ENCODE data around the gene CNPY4. TPM values are rescaled to one million over a fixed set of nuclear protein-coding genes. Genes with fewer than 3 reads are reported as not detected.
A peak's percentile ranks its signal among the peaks of the same experiment; 100 is the strongest.

CNPY4 gene
- total RNA-seq, 1 experiment from 2014 or later = 10.4 TPM

DNA sequence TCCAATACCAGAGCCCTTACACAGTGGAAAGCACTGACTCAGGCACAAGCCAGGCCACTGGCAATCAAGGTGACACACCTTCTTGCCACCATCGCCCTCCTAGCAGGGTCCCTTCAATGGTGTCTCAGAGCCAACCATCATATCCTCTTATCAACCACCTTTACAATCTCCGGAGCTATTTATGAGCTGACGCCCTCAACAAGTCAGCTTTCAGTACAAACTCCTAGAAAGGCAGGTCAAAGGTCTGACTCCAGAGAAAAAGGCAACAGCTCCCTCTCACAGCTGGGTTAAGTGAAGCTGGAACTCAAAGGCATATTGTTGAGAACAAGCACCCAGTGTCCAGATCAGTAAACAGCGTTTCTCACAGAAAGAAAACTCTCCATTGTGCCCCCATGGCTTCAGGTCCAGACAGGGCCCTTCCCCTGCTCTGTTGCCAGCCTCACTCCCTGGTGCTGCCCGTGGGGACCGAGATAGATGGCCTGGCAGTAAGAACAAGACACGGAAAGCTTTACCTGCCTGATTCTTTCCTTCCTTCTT, 40.3 kb upstream of the CNPY4 start:
- Mint-ChIP-seq H3K27me3 (ENCODE audit: low read depth) (no peaks in the 10 kb centered on the region; the same call in 1 of the 2 replicates), H3K9me3 (peaks cover 29 to 55% of the 10 kb centered on the region in 2 experiments), H3K36me3 (ENCODE audit: insufficient read depth in 1 of 3, low read depth in 3 of 3) (peaks cover 66 to 67% (median 67%) of the 10 kb centered on the region in 3 experiments), H3K27ac (peak overlapping the region in 1 of 3 experiments; percentile 15; a peak in 1 of 7 replicates), H3K4me3 (peak overlapping the region; percentile 91 to 98), H3K4me1 (peaks cover 12 to 27% of the 10 kb centered on the region in 2 experiments)
- H3K79me2 ChIP-seq (ENCODE audit: insufficient read depth, low read length) = peaks cover 32% of the 10 kb centered on the region
- H2BK20ac ChIP-seq (ENCODE audit: low read depth, low read length, poor library complexity, severe bottlenecking) = no peak overlapping the region
- no peaks in the 10 kb centered on the region for H3K27me3 ChIP-seq (ENCODE audit: insufficient read depth, low read length)
- no CpG with 5 or more reads among the region's 7 CpGs for WGBS (ENCODE audit: extremely low coverage, insufficient read length, low lambda C conversion rate)
- no peak overlapping the region for H3K14ac ChIP-seq (ENCODE audit: insufficient read depth, low read length)
- H3K9ac ChIP-seq (ENCODE audit: extremely low read depth, insufficient read length, low read length) = no peak overlapping the region
- no peak overlapping the region for H2BK120ac ChIP-seq (ENCODE audit: low read depth, low read length, poor library complexity, severe bottlenecking)
- H3K56ac ChIP-seq (ENCODE audit: insufficient read length, low read depth, low read length) = no peak overlapping the region
- peaks cover 15% of the 10 kb centered on the region for H3K9me3 ChIP-seq (ENCODE audit: control insufficient read depth, low read depth, low read length)
- H3K4me1 ChIP-seq (ENCODE audit: insufficient read depth, low read length) = peaks cover 3% of the 10 kb centered on the region; the same call in 1 of the 2 replicates
- H4K91ac ChIP-seq (ENCODE audit: insufficient read length, low read depth, low read length) = no peak overlapping the region
- TF ChIP-seq CTCF (conservative IDR thresholded peaks at IDR 0.05) = no peak
- peaks cover 6% of the 10 kb centered on the region for H3K23me2 ChIP-seq (ENCODE audit: insufficient read length, low read depth, low read length, poor library complexity, severe bottlenecking)
- no peak overlapping the region for H2AFZ ChIP-seq (ENCODE audit: low read length)
- no peak overlapping the region for H3T11ph ChIP-seq (ENCODE audit: low read length)
- H3K4me2 ChIP-seq (ENCODE audit: insufficient read depth, insufficient read length, low read length) = no peak overlapping the region
- no peaks in the 10 kb centered on the region for H3K79me1 ChIP-seq (ENCODE audit: insufficient read depth, low read depth, low read length, poor library complexity, severe bottlenecking)
- no peak overlapping the region for H3K27ac ChIP-seq (ENCODE audit: insufficient read length, low read depth, low read length)
- H2AK5ac ChIP-seq (ENCODE audit: insufficient read length, low read length) = no peak overlapping the region
- no peak overlapping the region for H2BK12ac ChIP-seq (ENCODE audit: insufficient read length, low read depth, low read length)
- no peak for DNase-seq
- no peak overlapping the region for H2BK5ac ChIP-seq (ENCODE audit: insufficient read length, low read length)
- no peak overlapping the region for H3K23ac ChIP-seq (ENCODE audit: insufficient read length, low read depth, low read length)
- H4K8ac ChIP-seq (replicated peaks; ENCODE audit: insufficient read length, low read depth, low read length) = no peak overlapping the region
- no peak overlapping the region for H3K18ac ChIP-seq (ENCODE audit: insufficient read length, low read depth, low read length)
- no peak overlapping the region for H3K4ac ChIP-seq (ENCODE audit: low read depth, low read length)
- no peak overlapping the region for H2BK15ac ChIP-seq (ENCODE audit: low read depth, low read length)
- no peaks in the 10 kb centered on the region for H4K20me1 ChIP-seq (ENCODE audit: control insufficient read depth, insufficient read depth, insufficient read length)
- H4K5ac ChIP-seq (ENCODE audit: insufficient read length, low read depth, low read length) = no peak overlapping the region

All from H9 (cell line).